Common myeloid progenitor, CD34-positive (primary cell): Measurements from ENCODE around the gene STC2.
A peak's percentile ranks its signal among the peaks of the same experiment; 100 is the strongest.
"Not testable (repeated sequence)": the region's sequence is repeated elsewhere in the genome, so short reads cannot be mapped to it uniquely, and the experiment has no call there.

Experiments
- CTCF ChIA-PET: fragments of 350-600 bp; sonication (Branson Sonifier 250); formaldehyde crosslinking; loops from one replicate; lab custom pipeline; 2021; ENCODE audit warnings: antibody characterized with exemption; lab: Charles Lee
- POLR2A ChIA-PET: fragments of 350-600 bp; sonication (Branson Sonifier 250); formaldehyde crosslinking; loops from one replicate; lab custom pipeline; 2021; ENCODE audit warnings: antibody characterized with exemption; lab: Charles Lee
- DNase-seq, 3 donors: peaks; one replicate each; pipeline versions ENCODE4 v3.0.0 to v3.0.0-alpha.2; 2013
- H3K27ac ChIP-seq, 2 experiments: 1 replicate in 1 of 2; 2 replicates in 1 of 2; pipeline ENCODE4 v1.7.0; 2013; ENCODE audit warnings: inconsistent platforms in 2 of 2, low read length in 2 of 2, mild to moderate bottlenecking in 2 of 2, low read depth in 1 of 2, moderate library complexity in 1 of 2; ENCODE audit not compliant: severe bottlenecking in 2 of 2, insufficient read depth in 1 of 2, poor library complexity in 1 of 2
- H3K27me3 ChIP-seq, 5 experiments: replicated peaks in 2 of 5; 1 replicate in 3 of 5; 2 replicates in 2 of 5; pipeline versions ENCODE4 v1.6.1 to v1.7.0; 2013; ENCODE audit warnings: low read length in 4 of 5, mild to moderate bottlenecking in 2 of 5, moderate library complexity in 2 of 5, inconsistent platforms in 1 of 5; ENCODE audit not compliant: insufficient read depth in 5 of 5, control insufficient read depth in 4 of 5
- H3K36me3 ChIP-seq, 4 experiments: 1 replicate in 2 of 4; 2 replicates in 2 of 4; pipeline versions ENCODE4 v1.6.1 to v1.7.0; 2013; ENCODE audit warnings: low read length in 3 of 4, control low read depth in 1 of 4, mild to moderate bottlenecking in 1 of 4; ENCODE audit not compliant: control insufficient read depth in 4 of 4, insufficient read depth in 4 of 4
- H3K4me1 ChIP-seq, 4 experiments: 1 replicate in 3 of 4; 2 replicates in 1 of 4; pipeline versions ENCODE4 v1.6.1 to v1.7.1; 2013; ENCODE audit warnings: low read length in 3 of 4, mild to moderate bottlenecking in 3 of 4, control low read depth in 1 of 4, inconsistent platforms in 1 of 4, moderate library complexity in 1 of 4; ENCODE audit not compliant: control insufficient read depth in 4 of 4, insufficient read depth in 4 of 4; ENCODE audit errors: control extremely low read depth in 1 of 4
- H3K4me3 ChIP-seq, 7 experiments: 1 replicate in 4 of 7; 2 replicates in 3 of 7; pipeline versions ENCODE4 v1.5.1 to v1.7.0; 2013; ENCODE audit warnings: mild to moderate bottlenecking in 7 of 7, low read length in 6 of 7, moderate library complexity in 6 of 7, inconsistent platforms in 2 of 7, low read depth in 2 of 7, control low read depth in 1 of 7; ENCODE audit not compliant: insufficient read depth in 4 of 7, control insufficient read depth in 1 of 7; ENCODE audit errors: extremely low read depth in 1 of 7
- H3K9me3 ChIP-seq, 5 experiments: 1 replicate in 4 of 5; 2 replicates in 1 of 5; pipeline versions ENCODE4 v1.6.1 to v1.7.1; 2013; ENCODE audit warnings: low read length in 4 of 5, mild to moderate bottlenecking in 2 of 5, inconsistent platforms in 1 of 5, low read depth in 1 of 5, moderate library complexity in 1 of 5; ENCODE audit not compliant: control insufficient read depth in 4 of 5, insufficient read depth in 2 of 5; ENCODE audit errors: control extremely low read depth in 1 of 5
- WGBS: methylation state at CpG from one replicate; pipeline ENCODE4 v1.1.5; 2013; ENCODE audit not compliant: insufficient coverage; 5-methylcytosine and 5-hydroxymethylcytosine counted together

STC2 gene

GRCh38 chr5:173287086-173287485 lies 41.1 kb downstream of the STC2 start:
- CTCF ChIA-PET: interaction anchor here (1.1 kb wide), 1 partner anchor 120 kb away, joined by 3 read pairs; no protein-coding TSS in a partner anchor
- DNase-seq: no peak
- peaks cover 0 to 8% (median 5%) of the 10 kb centered on the region in 4 experiments for H3K4me1 ChIP-seq
- H3K36me3 ChIP-seq: no peaks in the 10 kb centered on the region
- H3K4me3 ChIP-seq: no peak overlapping the region
- H3K27ac ChIP-seq: no peak overlapping the region
- POLR2A ChIA-PET: no interaction called here
- no peaks in the 10 kb centered on the region for H3K9me3 ChIP-seq
- peaks cover 2 to 84% (median 24%) of the 10 kb centered on the region in 5 experiments for H3K27me3 ChIP-seq
- 55% methylated on average over 7 of the region's 7 CpGs for WGBS

- CTCF ChIA-PET: interaction anchor here (0.6 to 1.7 kb wide), 6 partner anchors 16 to 343 kb away, joined by 3 to 5 read pairs (median 4); no protein-coding TSS in a partner anchor
- peaks cover 1 to 70% (median 23%) of the 10 kb centered on the region in 5 experiments for H3K27me3 ChIP-seq
- DNase-seq, POLR2A ChIA-PET, H3K4me1 ChIP-seq, H3K27ac ChIP-seq, H3K4me3 ChIP-seq, H3K36me3 ChIP-seq, H3K9me3 ChIP-seq: not testable (repeated sequence)
- WGBS: 94% methylated on average over 4 of the region's 4 CpGs
These were observed 43.8 kb downstream of the STC2 start for GRCh38 chr5:173284343-173284958.

GRCh38 chr5:173283318-173284288 lies 44.6 kb downstream of the STC2 start:
- Histone ChIP-seq H3K4me3 (peak overlapping the region in 2 of 7 experiments; percentile 40 to 52), H3K9me3 (no peaks in the 10 kb centered on the region)

GRCh38 chr5:173282916-173283315 lies 45.3 kb downstream of the STC2 start:
- no peak overlapping the region for H3K4me3 ChIP-seq
- H3K27me3 ChIP-seq: peaks cover 0 to 64% (median 23%) of the 10 kb centered on the region in 5 experiments
- no peaks in the 10 kb centered on the region for H3K36me3 ChIP-seq
- ChIA-PET CTCF (interaction anchor here (1.3 to 1.7 kb wide), 4 partner anchors 13 to 119 kb away, joined by 3 to 8 read pairs (median 5); no protein-coding TSS in a partner anchor), POLR2A (no interaction called here)
- H3K4me1 ChIP-seq: peaks cover 0 to 8% (median 5%) of the 10 kb centered on the region in 4 experiments
- H3K9me3 ChIP-seq: no peaks in the 10 kb centered on the region
- 99% methylated on average over 8 of the region's 10 CpGs for WGBS
- H3K27ac ChIP-seq: no peak overlapping the region
- no peak for DNase-seq

More at GRCh38 chr5:173283318-173284288, 44.6 kb downstream of the STC2 start:
- WGBS: 2% methylated on average over 28 of the region's 45 CpGs
- ChIA-PET CTCF (interaction anchor here (0.6 to 1.7 kb wide), 8 partner anchors 17 to 342 kb away, joined by 3 to 8 read pairs (median 4); no protein-coding TSS in a partner anchor), POLR2A (no interaction called here)
- DNase-seq: peak; percentile 80 to 90 (median 85)
- no peak overlapping the region for H3K27ac ChIP-seq
- H3K36me3 ChIP-seq: no peaks in the 10 kb centered on the region
- peaks cover 0 to 67% (median 23%) of the 10 kb centered on the region in 5 experiments for H3K27me3 ChIP-seq
- peaks cover 0 to 8% (median 5%) of the 10 kb centered on the region in 4 experiments for H3K4me1 ChIP-seq

GRCh38 chr5:173281910-173282309 lies 46.3 kb downstream of the STC2 start:
- no peaks in the 10 kb centered on the region for H3K36me3 ChIP-seq
- no peak overlapping the region for H3K27ac ChIP-seq
- H3K4me1 ChIP-seq: peaks cover 0 to 8% (median 5%) of the 10 kb centered on the region in 4 experiments
- H3K27me3 ChIP-seq: peaks cover 0 to 58% (median 26%) of the 10 kb centered on the region in 5 experiments
- DNase-seq: peak; percentile 33 to 43 (median 43)
- H3K9me3 ChIP-seq: no peaks in the 10 kb centered on the region
- CTCF ChIA-PET: interaction anchor here (1.0 to 1.7 kb wide), 5 partner anchors 14 to 303 kb away, joined by 3 to 8 read pairs (median 4); no protein-coding TSS in a partner anchor
- no peak overlapping the region for H3K4me3 ChIP-seq
- 29% methylated on average over 6 of the region's 6 CpGs for WGBS
- POLR2A ChIA-PET: no interaction called here

GRCh38 chr5:173279166-173279565 lies 49.0 kb downstream of the STC2 start:
- no peak for DNase-seq
- H3K9me3 ChIP-seq: peaks cover 0 to 4% (median 0%) of the 10 kb centered on the region in 5 experiments
- peaks cover 0 to 8% (median 5%) of the 10 kb centered on the region in 4 experiments for H3K4me1 ChIP-seq
- H3K36me3 ChIP-seq: no peaks in the 10 kb centered on the region
- no peak overlapping the region for H3K4me3 ChIP-seq
- ChIA-PET POLR2A (no interaction called here), CTCF (no interaction called here)
- 95% methylated on average over 5 of the region's 5 CpGs for WGBS
- H3K27me3 ChIP-seq: peaks cover 0 to 51% (median 25%) of the 10 kb centered on the region in 5 experiments
- H3K27ac ChIP-seq: no peak overlapping the region
